ENCODE data around the gene LRRTM2. TPM values are rescaled to one million over a fixed set of nuclear protein-coding genes. Genes with fewer than 3 reads are reported as not detected.

LRRTM2 gene
- total RNA-seq, 1 experiment from 2014 or later, result not detected

DNA sequence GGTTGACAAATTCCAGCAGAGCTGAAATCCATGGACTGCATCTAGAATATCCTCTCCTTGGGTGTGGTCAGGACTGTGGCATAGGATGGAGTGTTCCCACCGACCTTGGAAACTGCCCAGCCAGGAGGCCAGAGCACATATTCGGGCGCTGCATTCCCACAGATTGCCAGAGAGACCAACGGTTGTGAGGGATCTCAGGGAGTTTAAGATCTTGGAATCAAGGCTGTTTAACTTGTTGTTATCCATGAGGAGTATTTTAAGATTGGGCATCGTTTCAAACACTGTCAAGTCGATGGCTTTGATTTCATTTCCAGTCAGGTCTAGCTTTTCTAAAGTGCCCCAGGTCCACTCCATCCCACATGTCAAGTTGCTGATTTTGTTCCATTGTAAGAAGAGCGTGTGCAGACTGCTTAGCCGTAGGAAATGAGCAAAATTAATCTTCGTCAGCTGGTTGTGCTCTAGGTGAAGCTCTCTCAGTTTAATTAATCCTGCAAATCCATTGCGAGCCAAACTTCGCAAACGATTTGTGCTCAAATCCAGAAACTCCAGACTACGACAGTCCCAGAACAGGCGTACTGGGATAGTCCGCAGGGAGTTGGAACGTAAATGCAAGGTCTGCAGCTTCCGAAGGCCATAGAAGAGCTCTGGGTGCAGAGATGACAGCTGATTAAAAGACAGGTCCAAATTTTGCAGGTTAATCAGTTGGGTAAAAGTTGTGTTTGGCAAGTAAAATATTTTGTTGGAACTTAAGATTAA lies 1.5 kb downstream of the LRRTM2 start:
- Mint-ChIP-seq H3K27ac (ENCODE audit: low read depth, unreplicated experiment) (no peak overlapping the region), H3K9me3 (ENCODE audit: unreplicated experiment) (no peaks in the 10 kb centered on the region), H3K27me3 (ENCODE audit: insufficient read depth, unreplicated experiment) (no peaks in the 10 kb centered on the region), H3K4me1 (ENCODE audit: insufficient read depth, unreplicated experiment) (peaks cover 50% of the 10 kb centered on the region), H3K4me3 (ENCODE audit: unreplicated experiment) (no peak overlapping the region), H3K36me3 (ENCODE audit: insufficient read depth, unreplicated experiment) (peaks cover 20% of the 10 kb centered on the region)
- no TSS peak for BruUV-seq (replicated peaks)
- ChIA-PET CTCF (interaction anchor here (0.5 to 2.3 kb wide), 7 partner anchors 39 to 424 kb away, joined by 3 to 8 read pairs (median 3); no protein-coding TSS in a partner anchor), POLR2A (interaction anchor here (0.8 to 6.8 kb wide), 4 partner anchors 16 to 399 kb away, joined by 3 to 27 read pairs (median 4); no protein-coding TSS in a partner anchor)
- TF ChIP-seq, protein P1, sequence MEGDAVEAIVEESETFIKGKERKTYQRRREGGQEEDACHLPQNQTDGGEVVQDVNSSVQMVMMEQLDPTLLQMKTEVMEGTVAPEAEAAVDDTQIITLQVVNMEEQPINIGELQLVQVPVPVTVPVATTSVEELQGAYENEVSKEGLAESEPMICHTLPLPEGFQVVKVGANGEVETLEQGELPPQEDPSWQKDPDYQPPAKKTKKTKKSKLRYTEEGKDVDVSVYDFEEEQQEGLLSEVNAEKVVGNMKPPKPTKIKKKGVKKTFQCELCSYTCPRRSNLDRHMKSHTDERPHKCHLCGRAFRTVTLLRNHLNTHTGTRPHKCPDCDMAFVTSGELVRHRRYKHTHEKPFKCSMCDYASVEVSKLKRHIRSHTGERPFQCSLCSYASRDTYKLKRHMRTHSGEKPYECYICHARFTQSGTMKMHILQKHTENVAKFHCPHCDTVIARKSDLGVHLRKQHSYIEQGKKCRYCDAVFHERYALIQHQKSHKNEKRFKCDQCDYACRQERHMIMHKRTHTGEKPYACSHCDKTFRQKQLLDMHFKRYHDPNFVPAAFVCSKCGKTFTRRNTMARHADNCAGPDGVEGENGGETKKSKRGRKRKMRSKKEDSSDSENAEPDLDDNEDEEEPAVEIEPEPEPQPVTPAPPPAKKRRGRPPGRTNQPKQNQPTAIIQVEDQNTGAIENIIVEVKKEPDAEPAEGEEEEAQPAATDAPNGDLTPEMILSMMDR (IDR thresholded peaks at IDR 0.05; ENCODE audit: unreplicated experiment), result no peak
- no peak for DNase-seq (ENCODE audit: unreplicated experiment)
- intact Hi-C loops (cut with micrococcal nuclease), result no loop called here

DNA sequence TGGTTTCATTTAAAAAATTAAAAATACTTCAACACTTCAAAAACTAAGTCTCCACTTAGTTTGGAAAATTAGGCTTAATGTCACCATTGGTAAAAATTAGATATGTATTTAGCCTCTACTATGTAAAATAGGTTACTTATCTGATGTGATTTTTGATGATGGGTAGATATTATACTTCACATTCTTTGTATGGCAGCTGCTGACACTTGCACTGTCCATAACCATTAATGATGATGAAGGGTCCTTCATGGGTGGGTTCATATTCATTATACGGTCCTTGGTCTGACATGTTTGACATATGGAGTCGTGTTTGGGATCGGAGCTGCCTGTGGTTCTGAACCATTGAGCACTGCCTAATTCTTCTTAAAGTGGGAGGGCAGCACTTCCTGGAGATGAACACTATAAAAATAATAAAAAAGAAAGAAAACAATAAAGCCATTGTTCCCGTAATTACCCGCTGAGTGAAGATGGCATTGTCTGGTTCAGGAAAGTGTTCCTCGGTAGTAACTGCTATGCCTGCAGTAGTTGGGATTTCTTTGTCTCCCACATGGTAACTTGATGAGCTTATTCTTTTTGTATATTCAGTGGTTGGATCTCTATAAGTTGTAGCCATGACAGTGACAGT lies 2.2 kb downstream of the LRRTM2 start:
- peaks cover 50% of the 10 kb centered on the region for H3K4me1 Mint-ChIP-seq (ENCODE audit: insufficient read depth, unreplicated experiment)
- intact Hi-C loops (cut with micrococcal nuclease), result no loop called here
- H3K9me3 Mint-ChIP-seq (ENCODE audit: unreplicated experiment), result no peaks in the 10 kb centered on the region
- DNase-seq (ENCODE audit: unreplicated experiment), result no peak
- no peak overlapping the region for H3K27ac Mint-ChIP-seq (ENCODE audit: low read depth, unreplicated experiment)
- ChIA-PET CTCF (interaction anchor here (0.5 to 2.3 kb wide), 8 partner anchors 16 to 424 kb away, joined by 3 to 8 read pairs (median 3); no protein-coding TSS in a partner anchor), POLR2A (interaction anchor here (0.8 to 6.8 kb wide), 5 partner anchors 15 to 400 kb away, joined by 3 to 27 read pairs (median 4); no protein-coding TSS in a partner anchor)
- peaks cover 20% of the 10 kb centered on the region for H3K36me3 Mint-ChIP-seq (ENCODE audit: insufficient read depth, unreplicated experiment)
- TF ChIP-seq, protein P1 (IDR thresholded peaks at IDR 0.05; ENCODE audit: unreplicated experiment), result no peak
- H3K4me3 Mint-ChIP-seq (ENCODE audit: unreplicated experiment), result no peak overlapping the region
- H3K27me3 Mint-ChIP-seq (ENCODE audit: insufficient read depth, unreplicated experiment), result no peaks in the 10 kb centered on the region
- BruUV-seq (replicated peaks), result no TSS peak

DNA sequence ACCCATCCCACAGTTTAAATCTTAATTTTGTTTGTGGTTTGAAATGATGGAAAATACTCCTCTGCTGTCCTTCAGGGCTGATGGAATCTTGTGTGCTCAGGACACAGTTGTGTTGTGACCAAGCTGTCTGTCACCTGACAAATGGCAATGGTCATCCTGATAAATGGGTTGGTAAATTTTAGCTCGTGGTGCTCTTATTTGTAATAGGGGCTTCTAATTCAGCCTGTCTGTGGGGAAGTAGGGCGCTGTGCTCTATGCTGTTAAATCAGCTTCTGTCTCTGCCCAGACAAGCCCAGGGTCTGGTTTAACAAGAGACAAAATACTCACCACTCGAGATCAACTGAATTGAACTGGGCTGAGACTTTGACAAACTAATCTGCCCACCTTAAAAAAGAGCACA lies 4.5 kb downstream of the LRRTM2 start:
- BruUV-seq (replicated peaks), result TSS peak; percentile 10
- CTCF ChIA-PET, result interaction anchor here (0.6 to 1.7 kb wide), 9 partner anchors 8 to 151 kb away, joined by 3 to 6 read pairs (median 3); no protein-coding TSS in a partner anchor
- Mint-ChIP-seq H3K27me3 (ENCODE audit: insufficient read depth, unreplicated experiment) (no peaks in the 10 kb centered on the region), H3K27ac (ENCODE audit: low read depth, unreplicated experiment) (peak overlapping the region; percentile 90), H3K36me3 (ENCODE audit: insufficient read depth, unreplicated experiment) (peaks cover 27% of the 10 kb centered on the region), H3K4me1 (ENCODE audit: insufficient read depth, unreplicated experiment) (peaks cover 58% of the 10 kb centered on the region), H3K9me3 (ENCODE audit: unreplicated experiment) (no peaks in the 10 kb centered on the region), H3K4me3 (ENCODE audit: unreplicated experiment) (peak overlapping the region; percentile 50)
- TF ChIP-seq, protein P1 (IDR thresholded peaks at IDR 0.05; ENCODE audit: unreplicated experiment), result no peak
- intact Hi-C loops (cut with micrococcal nuclease), result no loop called here
- POLR2A ChIA-PET, result interaction anchor here (1.0 to 6.8 kb wide), 7 partner anchors 8 to 423 kb away, joined by 3 to 27 read pairs (median 6); partner anchors contain the start of gene MATR3
- DNase-seq (ENCODE audit: unreplicated experiment), result no peak
